ENCODE results near the gene ABCG4.

GRCh38 chr11:119114351-119114750 is 34.5 kb upstream of the ABCG4 start:
- TF ChIP-seq CTCF (IDR thresholded peaks at IDR 0.05; ENCODE audit: low read length): no peak
- no peak for TF ChIP-seq EZH2 (IDR thresholded peaks at IDR 0.05; ENCODE audit: borderline replicate concordance, low read length)
